K562 (cell line): ENCODE data around the gene DPM2. TPM values are rescaled to one million over a fixed set of nuclear protein-coding genes. Genes with fewer than 3 reads are reported as not detected.

Experiments used
- ASH1L ChIP-seq: fragments of 450-650 bp; IDR thresholded peaks from 2 replicates; pipeline ENCODE4 v1.6.1; 2018; ENCODE audit warnings: borderline replicate concordance, mild to moderate bottlenecking, low read depth; ENCODE audit not compliant: partially characterized antibody
- CREB1 ChIP-seq, 2 experiments: sonication (generic) in 1 of 2; formaldehyde crosslinking in 1 of 2; IDR thresholded peaks; 2 replicates each; pipeline versions ENCODE4 v1.6.1 to v1.8.0; 2012 to 2022; ENCODE audit warnings: inconsistent platforms in 1 of 2, mild to moderate bottlenecking in 1 of 2, missing genetic modification reagents in 1 of 2, moderate library complexity in 1 of 2
- CUX1 ChIP-seq: fragments of 200-800 bp; sonication (Bioruptor generic); IDR thresholded peaks from 2 replicates; pipeline ENCODE4 v1.6.1; 2016; ENCODE audit warnings: missing genetic modification characterization, missing compliant biosample characterization
- JUNB ChIP-seq: fragments of 450-650 bp; formaldehyde crosslinking; conservative IDR thresholded peaks from 2 replicates; pipeline ENCODE4 v1.4.0; 2020; ENCODE audit warnings: mild to moderate bottlenecking
- MTA1 ChIP-seq: fragments of 450-650 bp; IDR thresholded peaks from 2 replicates; pipeline ENCODE4 v1.6.1; 2017; ENCODE audit warnings: borderline replicate concordance
- SMARCE1 ChIP-seq: fragments of 450-650 bp; IDR thresholded peaks from 2 replicates; pipeline ENCODE4 v1.7.1; 2016; ENCODE audit warnings: mild to moderate bottlenecking
- STAG1 ChIP-seq: sonication (generic); formaldehyde crosslinking; IDR thresholded peaks from 2 replicates; pipeline ENCODE4 v1.5.0; 2020; ENCODE audit warnings: missing genetic modification reagents, borderline replicate concordance
- SUPT5H ChIP-seq: fragments of 450-650 bp; IDR thresholded peaks from 2 replicates; pipeline ENCODE4 v1.6.1; 2016
- UBTF ChIP-seq, 2 experiments: IDR thresholded peaks; 2 replicates each; pipeline ENCODE4 v1.6.1; 2012; ENCODE audit warnings: improper control_type of control experiment in 2 of 2, low read depth in 2 of 2, low read length in 2 of 2, borderline replicate concordance in 1 of 2
- ZNF239 ChIP-seq: fragments of 250-450 bp; sonication (Bioruptor Pico); IDR thresholded peaks from 2 replicates; pipeline ENCODE4 v1.4.0; 2020; ENCODE audit warnings: mild to moderate bottlenecking
- ZNF318 ChIP-seq, 2 experiments: fragments of 450-650 bp; IDR thresholded peaks; 2 replicates each; pipeline ENCODE4 v1.6.1; 2016; ENCODE audit warnings: mild to moderate bottlenecking in 2 of 2, borderline replicate concordance in 1 of 2, low read depth in 1 of 2, moderate library complexity in 1 of 2
- polyA plus RNA-seq, 8 experiments: library from polyadenylated mRNA; depleted of rRNA in 4 of 8; stranded (reverse) in 5 of 8; unstranded in 3 of 8; fragments of >200 nt; fragmentation: Nextera tagmentation in 2 of 8; fragmentation: Illumina TruSeq in 1 of 8; extraction: Ambion mirVana in 2 of 8; extraction: Trizol in 1 of 8; gene quantifications; 2 replicates each; pipeline versions ENCODE4 v1.2.1 to v1.2.3, GENCODE V29; 2011 to 2014; ENCODE audit warnings: inconsistent platforms in 1 of 8, missing spikeins in 1 of 8
- total RNA-seq, 7 experiments: library from RNA; depleted of rRNA in 6 of 7; stranded (reverse); fragments of >200 nt in 6 of 7; fragmentation: Illumina TruSeq in 2 of 7; extraction: Trizol in 2 of 7; gene quantifications; 2 replicates each; pipeline versions ENCODE4 v1.2.1 to v1.2.3, GENCODE V29; 2011 to 2021; ENCODE audit warnings: low replicate concordance in 1 of 7

The DPM2 gene
- total and polyA plus RNA-seq, 9 of the 15 experiments (the other 6 are each of a cell fraction or from before 2014, with no cell fraction given): 43.5 to 126 (median 71.1) TPM

DNA sequence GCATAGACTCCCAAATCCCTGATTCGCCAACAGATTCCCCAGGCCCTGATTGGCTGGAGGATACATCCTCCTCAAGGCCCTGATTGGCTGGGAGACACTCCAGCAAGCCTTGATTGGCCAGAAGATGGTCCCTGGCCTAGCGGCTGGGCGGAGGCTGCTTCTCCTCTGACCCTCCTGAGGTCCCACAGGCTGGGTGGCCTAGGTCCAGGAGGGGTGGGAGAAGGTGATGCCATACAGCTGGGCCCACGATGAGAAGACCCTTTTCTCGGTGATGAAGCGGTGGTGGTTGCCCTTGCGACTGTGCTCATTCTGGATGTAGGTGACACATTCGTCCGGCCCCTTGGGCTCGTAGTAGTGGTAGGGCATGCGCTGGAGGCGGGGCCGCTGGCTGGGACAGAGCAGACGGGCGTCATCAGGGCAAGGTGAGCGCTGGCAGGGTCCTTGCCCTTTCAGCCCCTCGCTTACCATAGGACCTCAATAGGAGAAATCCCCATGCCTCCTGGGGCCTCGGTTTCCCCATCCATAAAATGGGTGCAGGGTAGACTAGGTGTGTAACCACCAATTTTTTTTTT is 51.2 kb downstream of the DPM2 start (continued):
- TF ChIP-seq UBTF (IDR thresholded peaks at IDR 0.05; ENCODE audit: borderline replicate concordance in 1 of 2, low read depth in 2 of 2, low read length in 2 of 2): no peak
- TF ChIP-seq CREB1 (IDR thresholded peaks at IDR 0.05): no peak
- TF ChIP-seq CREB1 (CRISPR knock-in tag; IDR thresholded peaks at IDR 0.05): no peak
- TF ChIP-seq STAG1 (CRISPR knock-in tag): no peak
- no peak for TF ChIP-seq JUNB (CRISPR knock-in tag)
- peak; percentile 85 for TF ChIP-seq ASH1L
- TF ChIP-seq CUX1 (CRISPR knock-in tag): no peak
- TF ChIP-seq SUPT5H: no peak
- no peak for TF ChIP-seq MTA1
- TF ChIP-seq SMARCE1: no peak
- TF ChIP-seq ZNF239 (CRISPR knock-in tag): no peak
- TF ChIP-seq ZNF318 (IDR thresholded peaks at IDR 0.05; ENCODE audit: borderline replicate concordance in 1 of 2, low read depth in 1 of 2): no peak
